GM12878 (cell line): ENCODE data around the gene ZNF652. TPM values are rescaled to one million over a fixed set of nuclear protein-coding genes. Genes with fewer than 3 reads are reported as not detected.

Experiments used
- ATAC-seq: fragments of 200-7000 bp; cut with Tn5 transposase; 3 replicates; pipeline ENCODE4 v1.9.1; 2020; ENCODE audit warnings: mild to moderate bottlenecking, moderate library complexity
- BruUV-seq: library from RNA; stranded (reverse); fragments of 400-500 nt; replicated peaks from 2 replicates; lab custom pipeline; 2021; lab: Mats Ljungman, UMichigan
- CTCF ChIA-PET: fragments of 300-600 bp; sonication (Branson Sonifier 250); formaldehyde crosslinking; extraction: SDS; loops from one replicate; lab custom pipeline; 2021; ENCODE audit warnings: inconsistent platforms; lab: Yijun Ruan, JAX
- POLR2A ChIA-PET: fragments of 350-600 bp; formaldehyde crosslinking; extraction: SDS; loops from one replicate; lab custom pipeline; 2021; ENCODE audit warnings: inconsistent platforms; lab: Charles Lee
- RAD21 ChIA-PET: fragments of 300-600 bp; sonication (Branson Sonifier 250); formaldehyde crosslinking; loops from one replicate; lab custom pipeline; 2023; ENCODE audit warnings: antibody characterized with exemption; ENCODE audit not compliant: unreplicated experiment; lab: Charles Lee
- SMC1A ChIA-PET: fragments of 300-600 bp; sonication (Branson Sonifier 250); formaldehyde crosslinking; loops from one replicate; lab custom pipeline; 2023; ENCODE audit not compliant: unreplicated experiment, uncharacterized antibody; lab: Charles Lee
- DNase-seq: peaks from one replicate; pipeline ENCODE4 v3.0.0-alpha.2; 2011; ENCODE audit warnings: low read depth, low spot score
- FAIRE-seq: peaks from 3 replicates; lab custom pipeline; 2011; peaks lifted over from hg19 to GRCh38; lab: Jason Lieb, UNC
- H2AFZ ChIP-seq: 2 replicates; pipeline ENCODE4 v1.6.0; 2011; ENCODE audit warnings: low read depth, low read length, control low read depth; ENCODE audit not compliant: control insufficient read depth
- H3K27ac ChIP-seq: 2 replicates; pipeline ENCODE4 v1.5.1; 2011; ENCODE audit warnings: control low read depth; ENCODE audit not compliant: control insufficient read depth, insufficient read depth
- H3K27me3 ChIP-seq, 2 experiments: replicated peaks in 1 of 2; 2 replicates each; pipeline versions ENCODE4 v1.6.0 to v1.6.1; 2011; ENCODE audit warnings: low read length in 1 of 2; ENCODE audit not compliant: control insufficient read depth in 2 of 2, insufficient read depth in 2 of 2
- H3K36me3 ChIP-seq, 2 experiments: 2 replicates each; pipeline ENCODE4 v1.5.1; 2011; ENCODE audit warnings: low read length in 1 of 2; ENCODE audit not compliant: control insufficient read depth in 2 of 2, insufficient read depth in 2 of 2
- H3K4me1 ChIP-seq: 2 replicates; pipeline ENCODE4 v1.6.1; 2011; ENCODE audit warnings: mild to moderate bottlenecking, low read length, moderate library complexity, mixed read lengths; ENCODE audit not compliant: control insufficient read depth, insufficient read depth
- H3K4me2 ChIP-seq: 2 replicates; pipeline ENCODE4 v1.6.0; 2011; ENCODE audit warnings: control low read depth; ENCODE audit not compliant: control insufficient read depth, insufficient read depth
- H3K4me3 ChIP-seq: fragments of 200-600 bp; sonication (generic); 2 replicates; pipeline ENCODE4 v1.5.1; 2016
- H3K79me2 ChIP-seq: 2 replicates; pipeline ENCODE4 v1.6.0; 2011; ENCODE audit warnings: low read length; ENCODE audit not compliant: control insufficient read depth, insufficient read depth
- H3K9ac ChIP-seq: 2 replicates; pipeline ENCODE4 v1.8.0; 2011; ENCODE audit warnings: low read length, control low read depth, mixed read lengths; ENCODE audit not compliant: control insufficient read depth, insufficient read depth
- H3K9me3 ChIP-seq: replicated peaks from 3 replicates; pipeline ENCODE4 v1.5.1; 2011; ENCODE audit warnings: mild to moderate bottlenecking, low read length; ENCODE audit not compliant: control insufficient read depth, insufficient read depth
- H4K20me1 ChIP-seq: 2 replicates; pipeline ENCODE4 v1.6.0; 2011; ENCODE audit not compliant: control insufficient read depth, insufficient read depth
- ETV6 ChIP-seq, 2 experiments: fragments of 450-650 bp in 1 of 2; IDR thresholded peaks in 1 of 2; conservative IDR thresholded peaks in 1 of 2; 2 replicates each; pipeline ENCODE4 v1.6.1; 2014; ENCODE audit warnings: antibody characterized with exemption in 1 of 2, borderline replicate concordance in 1 of 2, low read depth in 1 of 2, mild to moderate bottlenecking in 1 of 2, moderate library complexity in 1 of 2
- FOXM1 ChIP-seq: IDR thresholded peaks from 2 replicates; pipeline ENCODE4 v1.6.1; 2012; ENCODE audit warnings: low read depth, mild to moderate bottlenecking, inconsistent platforms, low read length, moderate library complexity
- GABPA ChIP-seq: IDR thresholded peaks from 2 replicates; pipeline ENCODE4 v1.6.1; 2014; ENCODE audit warnings: antibody characterized with exemption, low read depth, mild to moderate bottlenecking, inconsistent platforms
- IKZF2 ChIP-seq, 2 experiments: fragments of 450-650 bp; IDR thresholded peaks; 2 replicates each; pipeline ENCODE4 v1.6.1; 2017; ENCODE audit warnings: mild to moderate bottlenecking in 2 of 2, moderate library complexity in 2 of 2
- MEF2B ChIP-seq: fragments of 450-650 bp; IDR thresholded peaks from 2 replicates; pipeline ENCODE4 v1.6.1; 2018; ENCODE audit warnings: mild to moderate bottlenecking, moderate library complexity; ENCODE audit not compliant: partially characterized antibody, poor library complexity, severe bottlenecking
- SIX5 ChIP-seq: IDR thresholded peaks from 2 replicates; pipeline ENCODE4 v1.6.1; 2011; ENCODE audit warnings: mild to moderate bottlenecking, low read depth, low read length, moderate library complexity; ENCODE audit not compliant: severe bottlenecking
- WGBS: methylation state at CpG from one replicate; pipeline ENCODE4 v1.1.6; 2016; ENCODE audit warnings: low lambda C conversion rate; ENCODE audit not compliant: insufficient replicate concordance, insufficient coverage; ENCODE audit errors: missing lambda C conversion rate; 5-methylcytosine and 5-hydroxymethylcytosine counted together
- in situ Hi-C: fragments of 300-500 bp; cut with MboI; formaldehyde crosslinking; loops from 9 replicates; pipeline ENCODE4 v1.14.3; 2018; ENCODE audit warnings: mixed read lengths
- intact Hi-C: fragments of 100-400 bp; cut with micrococcal nuclease; formaldehyde crosslinking; loops from one replicate; pipeline ENCODE4 v1.14.2; 2022; ENCODE audit not compliant: unreplicated experiment
- polyA plus RNA-seq, 11 experiments: library from polyadenylated mRNA; depleted of rRNA in 4 of 11; unstranded in 6 of 11; stranded (reverse) in 5 of 11; fragments of >200 nt; fragmentation: Nextera tagmentation in 4 of 11; fragmentation: Illumina TruSeq in 1 of 11; extraction: Ambion mirVana in 4 of 11; extraction: Trizol in 1 of 11; gene quantifications; 1 replicate in 1 of 11; 2 replicates in 10 of 11; pipeline versions ENCODE4 v1.2.1 to v1.2.3, GENCODE V29; 2011 to 2016; ENCODE audit warnings: inconsistent platforms in 2 of 11, missing spikeins in 2 of 11, low read depth in 1 of 11
- total RNA-seq, 4 experiments: library from RNA; depleted of rRNA in 3 of 4; stranded (reverse); fragments of >200 nt in 3 of 4; fragmentation: Illumina TruSeq in 1 of 4; extraction: Trizol in 1 of 4; gene quantifications; 2 replicates each; pipeline versions ENCODE4 v1.2.1 to v1.2.3, GENCODE V29; 2013 to 2021
- TF ChIP-seq, protein P1 (sequence below): IDR thresholded peaks from 2 replicates; pipeline ENCODE4 v1.6.1; 2011; ENCODE audit warnings: borderline replicate concordance, low read depth, mild to moderate bottlenecking, moderate library complexity, mixed read lengths, low read length; ENCODE audit not compliant: insufficient read depth; ENCODE audit errors: extremely low read length

The ZNF652 gene
- total and polyA plus RNA-seq, 10 of the 15 experiments (the other 5 are each of a cell fraction or from before 2014, with no cell fraction given), result 3.4 to 13.1 (median 8.7) TPM

DNA sequence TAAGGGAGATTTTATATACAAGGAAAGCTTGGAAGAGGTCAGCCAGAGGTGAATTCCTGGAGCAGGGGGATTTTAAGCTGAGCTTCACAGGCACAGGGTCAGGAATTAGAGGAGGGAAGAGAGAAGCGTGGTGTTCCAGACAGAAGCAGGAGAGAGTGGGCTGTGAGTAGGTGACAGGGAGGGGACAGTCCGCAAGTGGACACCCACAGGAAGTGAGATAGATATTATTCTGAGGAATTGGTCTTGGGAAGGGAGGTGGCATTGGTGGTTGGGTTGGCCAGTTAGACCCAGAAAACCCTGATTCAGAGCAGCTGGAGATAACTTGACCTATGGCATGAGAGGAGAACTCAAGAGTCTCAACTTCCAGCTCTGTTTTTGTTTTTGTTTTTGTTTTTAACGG lies 37.9 kb upstream of the ZNF652 start:
- H3K4me1 ChIP-seq, result peaks cover 6% of the 10 kb centered on the region
- no peak overlapping the region for H2AFZ ChIP-seq
- no peak overlapping the region for H3K9ac ChIP-seq
- ChIA-PET POLR2A (no interaction called here), CTCF (interaction anchor here (0.6 to 5.2 kb wide), 11 partner anchors 8 to 328 kb away, joined by 3 to 24 read pairs (median 5); no protein-coding TSS in a partner anchor), SMC1A (interaction anchor here (0.6 to 7.9 kb wide), 5 partner anchors 8 to 208 kb away, joined by 3 to 85 read pairs (median 3); partner anchors contain the start of gene PHB1), RAD21 (interaction anchor here (0.7 to 1.7 kb wide), 2 partner anchors 85 to 157 kb away, joined by 4 to 10 read pairs; no protein-coding TSS in a partner anchor)
- no peak for ATAC-seq
- no peak for DNase-seq
- TF ChIP-seq ETV6 (conservative IDR thresholded peaks at IDR 0.05 in 1 of 2, IDR thresholded peaks at IDR 0.05 in 1 of 2; ENCODE audit: borderline replicate concordance in 1 of 2, low read depth in 1 of 2) (no peak), GABPA (no peak), SIX5 (no peak)
- H3K27me3 ChIP-seq, result no peaks in the 10 kb centered on the region
- BruUV-seq, result no TSS peak
- no peak overlapping the region for H3K4me3 ChIP-seq
- peaks cover 10 to 11% of the 10 kb centered on the region in 2 experiments for H3K36me3 ChIP-seq
- no peak for FAIRE-seq
- H4K20me1 ChIP-seq, result 0 out of 2 replicates have a peak, but pooled peaks cover 2% of the 10 kb centered on the region
- H3K27ac ChIP-seq, result no peak overlapping the region
- no peaks in the 10 kb centered on the region for H3K9me3 ChIP-seq
- intact Hi-C loops, result loop anchor here (5.0 to 10.0 kb wide), 2 partner anchors 38 to 165 kb away; partner anchors contain the start of genes PHOSPHO1 and ZNF652
- H3K4me2 ChIP-seq, result no peak overlapping the region
- H3K79me2 ChIP-seq, result no peaks in the 10 kb centered on the region
- in situ Hi-C loops, result loop anchor here (10.0 kb wide), 1 partner anchor 155 kb away; no protein-coding TSS in a partner anchor
- WGBS, result 63% methylated on average over 3 of the region's 3 CpGs

DNA sequence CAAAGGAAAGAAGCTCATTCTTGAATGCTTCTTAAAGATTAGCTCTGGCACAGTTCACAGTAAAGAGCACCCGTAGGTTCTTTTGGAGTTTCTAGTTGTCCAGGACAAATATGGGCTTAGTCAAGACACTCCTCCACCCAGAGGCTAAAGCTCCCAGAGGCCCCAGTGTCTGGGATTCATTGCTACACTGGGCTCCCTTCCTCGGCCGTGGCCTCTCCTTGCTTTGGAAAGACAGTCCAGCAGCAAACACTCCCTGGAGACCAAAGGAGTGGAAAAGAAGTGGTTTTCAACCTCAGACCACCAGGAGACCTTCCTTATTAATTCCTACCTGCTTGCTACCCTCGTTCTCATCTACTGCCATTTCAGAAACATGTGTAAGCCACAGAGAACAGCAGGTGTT lies 35.5 kb upstream of the ZNF652 start:
- intact Hi-C loops (loop anchor here (5.0 to 10.0 kb wide), 2 partner anchors 35 to 163 kb away; partner anchors contain the start of genes PHOSPHO1 and ZNF652), in situ Hi-C loops (no loop called here)
- TF ChIP-seq IKZF2 (IDR thresholded peaks at IDR 0.05), result no peak
- no peak for TF ChIP-seq FOXM1
- TF ChIP-seq, protein P1, sequence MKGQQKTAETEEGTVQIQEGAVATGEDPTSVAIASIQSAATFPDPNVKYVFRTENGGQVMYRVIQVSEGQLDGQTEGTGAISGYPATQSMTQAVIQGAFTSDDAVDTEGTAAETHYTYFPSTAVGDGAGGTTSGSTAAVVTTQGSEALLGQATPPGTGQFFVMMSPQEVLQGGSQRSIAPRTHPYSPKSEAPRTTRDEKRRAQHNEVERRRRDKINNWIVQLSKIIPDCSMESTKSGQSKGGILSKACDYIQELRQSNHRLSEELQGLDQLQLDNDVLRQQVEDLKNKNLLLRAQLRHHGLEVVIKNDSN, result no peak
- TF ChIP-seq MEF2B, result no peak
- Histone ChIP-seq H3K4me1 (no peaks in the 10 kb centered on the region), H3K27ac (no peak overlapping the region), H3K79me2 (no peaks in the 10 kb centered on the region), H3K9me3 (no peaks in the 10 kb centered on the region), H3K4me2 (no peak overlapping the region), H3K27me3 (no peaks in the 10 kb centered on the region), H2AFZ (no peak overlapping the region), H4K20me1 (0 out of 2 replicates have a peak, but pooled peaks cover 2% of the 10 kb centered on the region), H3K4me3 (no peak overlapping the region), H3K36me3 (no peaks in the 10 kb centered on the region; a peak in 1 of 4 replicates), H3K9ac (no peak overlapping the region)
- WGBS, result 44% methylated on average over 4 of the region's 4 CpGs
- ChIA-PET SMC1A (interaction anchor here (1.7 to 7.9 kb wide), 3 partner anchors 27 to 80 kb away, joined by 5 to 85 read pairs (median 8); no protein-coding TSS in a partner anchor), CTCF (interaction anchor here (0.7 to 5.2 kb wide), 10 partner anchors 8 to 158 kb away, joined by 3 to 49 read pairs (median 3); no protein-coding TSS in a partner anchor), RAD21 (interaction anchor here (1.0 to 1.1 kb wide), 3 partner anchors 29 to 86 kb away, joined by 3 to 7 read pairs (median 4); no protein-coding TSS in a partner anchor), POLR2A (no interaction called here)
- no peak for ATAC-seq
- no peak for FAIRE-seq
- BruUV-seq, result no TSS peak
- DNase-seq, result no peak
